Liver (tissue), 3 donors: ENCODE results near the gene DRAP1.

Experiments
- FOXA1 ChIP-seq: IDR thresholded peaks from 2 replicates; pipeline ENCODE4 v1.6.1; 2016; ENCODE audit warnings: antibody characterized with exemption
- GABPA ChIP-seq, 2 donors: IDR thresholded peaks in 1 of 2; conservative IDR thresholded peaks in 1 of 2; 2 replicates each; pipeline ENCODE4 v1.6.1; 2016; ENCODE audit warnings: antibody characterized with exemption in 2 of 2, mild to moderate bottlenecking in 1 of 2, moderate library complexity in 1 of 2
- HNF4G ChIP-seq: IDR thresholded peaks from 2 replicates; pipeline ENCODE4 v1.6.1; 2016; ENCODE audit warnings: antibody characterized with exemption
- RAD21 ChIP-seq, 2 donors: IDR thresholded peaks; 2 replicates each; pipeline ENCODE4 v1.6.1; 2016; ENCODE audit warnings: antibody characterized with exemption in 2 of 2, mild to moderate bottlenecking in 2 of 2
- SP1 ChIP-seq: IDR thresholded peaks from 2 replicates; pipeline ENCODE4 v1.6.1; 2018; ENCODE audit warnings: antibody characterized with exemption, mild to moderate bottlenecking
- TAF1 ChIP-seq: conservative IDR thresholded peaks from 2 replicates; pipeline ENCODE4 v1.6.1; 2016; ENCODE audit warnings: antibody characterized with exemption, mild to moderate bottlenecking
- YY1 ChIP-seq: IDR thresholded peaks from 2 replicates; pipeline ENCODE4 v1.6.1; 2016; ENCODE audit warnings: antibody characterized with exemption, mild to moderate bottlenecking
- TF ChIP-seq, protein P1 (sequence below): fragments of 150-350 bp; IDR thresholded peaks from 2 replicates; pipeline ENCODE4 v1.5.1; 2017; ENCODE audit warnings: improper control_type of control experiment, low read depth, low read length; ENCODE audit not compliant: missing input control
- TF ChIP-seq, protein P2 (sequence below): IDR thresholded peaks from 2 replicates; pipeline ENCODE4 v1.6.1; 2016; ENCODE audit warnings: antibody characterized with exemption
- TF ChIP-seq, protein P3 (sequence below): IDR thresholded peaks from 2 replicates; pipeline ENCODE4 v1.6.1; 2016; ENCODE audit warnings: antibody characterized with exemption
- donor health status: healthy.
- donor health status: healthy.

DNA sequence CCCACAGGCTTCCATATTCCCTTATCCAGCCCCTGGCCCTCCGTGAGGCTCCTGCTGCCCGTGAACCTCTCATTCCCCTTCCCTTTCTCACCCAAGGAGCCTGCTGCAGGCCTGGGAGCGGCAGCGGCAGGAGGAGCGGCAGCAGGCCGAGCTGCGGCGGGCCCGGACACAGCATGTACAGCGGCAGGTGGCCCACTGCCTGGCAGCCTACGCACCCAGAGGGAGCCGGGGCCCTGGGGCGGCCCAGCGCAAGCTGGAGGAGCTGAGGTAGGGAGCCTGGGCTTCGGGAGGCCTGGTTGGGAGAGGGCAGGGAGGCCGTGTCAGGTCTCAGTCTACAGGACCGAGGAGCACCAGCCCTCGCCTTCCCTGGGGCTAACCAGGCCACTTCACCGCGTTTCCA, 34.2 kb downstream of the DRAP1 start:
- TF ChIP-seq, protein P1, sequence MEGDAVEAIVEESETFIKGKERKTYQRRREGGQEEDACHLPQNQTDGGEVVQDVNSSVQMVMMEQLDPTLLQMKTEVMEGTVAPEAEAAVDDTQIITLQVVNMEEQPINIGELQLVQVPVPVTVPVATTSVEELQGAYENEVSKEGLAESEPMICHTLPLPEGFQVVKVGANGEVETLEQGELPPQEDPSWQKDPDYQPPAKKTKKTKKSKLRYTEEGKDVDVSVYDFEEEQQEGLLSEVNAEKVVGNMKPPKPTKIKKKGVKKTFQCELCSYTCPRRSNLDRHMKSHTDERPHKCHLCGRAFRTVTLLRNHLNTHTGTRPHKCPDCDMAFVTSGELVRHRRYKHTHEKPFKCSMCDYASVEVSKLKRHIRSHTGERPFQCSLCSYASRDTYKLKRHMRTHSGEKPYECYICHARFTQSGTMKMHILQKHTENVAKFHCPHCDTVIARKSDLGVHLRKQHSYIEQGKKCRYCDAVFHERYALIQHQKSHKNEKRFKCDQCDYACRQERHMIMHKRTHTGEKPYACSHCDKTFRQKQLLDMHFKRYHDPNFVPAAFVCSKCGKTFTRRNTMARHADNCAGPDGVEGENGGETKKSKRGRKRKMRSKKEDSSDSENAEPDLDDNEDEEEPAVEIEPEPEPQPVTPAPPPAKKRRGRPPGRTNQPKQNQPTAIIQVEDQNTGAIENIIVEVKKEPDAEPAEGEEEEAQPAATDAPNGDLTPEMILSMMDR = no peak
- no peak for TF ChIP-seq HNF4G
- TF ChIP-seq FOXA1 = no peak
- no peak for TF ChIP-seq TAF1
- TF ChIP-seq YY1 = no peak
- no peak for TF ChIP-seq GABPA (IDR thresholded peaks at IDR 0.05 in 1 of 2, conservative IDR thresholded peaks at IDR 0.05 in 1 of 2)
- TF ChIP-seq RAD21 (IDR thresholded peaks at IDR 0.05) = no peak
- TF ChIP-seq SP1 = no peak
- TF ChIP-seq, protein P2, sequence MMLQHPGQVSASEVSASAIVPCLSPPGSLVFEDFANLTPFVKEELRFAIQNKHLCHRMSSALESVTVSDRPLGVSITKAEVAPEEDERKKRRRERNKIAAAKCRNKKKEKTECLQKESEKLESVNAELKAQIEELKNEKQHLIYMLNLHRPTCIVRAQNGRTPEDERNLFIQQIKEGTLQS = no peak
- TF ChIP-seq, protein P3, sequence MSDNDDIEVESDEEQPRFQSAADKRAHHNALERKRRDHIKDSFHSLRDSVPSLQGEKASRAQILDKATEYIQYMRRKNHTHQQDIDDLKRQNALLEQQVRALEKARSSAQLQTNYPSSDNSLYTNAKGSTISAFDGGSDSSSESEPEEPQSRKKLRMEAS = no peak
